Measurements from ENCODE around the gene FAM53A. TPM values are rescaled to one million over a fixed set of nuclear protein-coding genes. Genes with fewer than 3 reads are reported as not detected.

The FAM53A gene
- total and polyA plus RNA-seq, 2 of the 4 experiments (the other 2 are of a cell fraction), result 2.0 to 3.1 TPM

DNA sequence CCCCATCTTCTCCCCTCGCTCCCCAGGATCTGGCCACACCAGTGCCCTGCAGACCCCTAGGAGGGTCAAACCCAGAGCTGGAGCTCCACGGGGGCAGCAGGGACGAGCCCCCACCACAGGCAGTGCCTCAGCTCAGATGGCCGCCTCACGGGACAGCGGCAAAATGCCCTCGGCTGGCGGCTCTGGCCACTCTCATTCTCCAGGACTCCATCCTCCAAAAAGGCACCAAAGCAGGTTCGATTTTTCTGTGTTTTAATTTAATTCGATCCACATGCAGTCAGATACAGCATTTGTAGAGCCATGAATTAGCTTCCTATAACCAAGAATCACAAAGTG is 8.3 kb downstream of the FAM53A start:
- no peak overlapping the region for H2AK5ac ChIP-seq (ENCODE audit: low read depth, low read length)
- H3K18ac ChIP-seq (ENCODE audit: low read depth, low read length), result no peak overlapping the region
- DNase-seq, result no peak
- no peak overlapping the region for H3K9ac ChIP-seq (ENCODE audit: low read depth, low read length)
- H4K8ac ChIP-seq (ENCODE audit: low read depth in 2 of 2, low read length in 2 of 2), result no peak overlapping the region
- in situ Hi-C loops (cut with MboI; ENCODE audit: low sequenced_read_pairs), result no loop called here
- no peak overlapping the region for H3K56ac ChIP-seq (ENCODE audit: extremely low read depth, insufficient read depth, low read length)
- H3K4me3 ChIP-seq (ENCODE audit: insufficient read depth, low read depth, low read length), result no peak overlapping the region
- H3K23ac ChIP-seq (ENCODE audit: low read depth, low read length), result no peak overlapping the region
- H2BK20ac ChIP-seq (ENCODE audit: low read depth, low read length), result no peak overlapping the region
- H2BK120ac ChIP-seq (ENCODE audit: low read depth, low read length), result no peak overlapping the region
- no peaks in the 10 kb centered on the region for H3K9me1 ChIP-seq (ENCODE audit: insufficient read depth, low read length)
- H3K27ac ChIP-seq (ENCODE audit: insufficient read depth, low read length), result no peak overlapping the region
- BruUV-seq (replicated peaks), result no TSS peak
- no peaks in the 10 kb centered on the region for H4K20me1 ChIP-seq (ENCODE audit: insufficient read depth, low read length)
- TF ChIP-seq CEBPB (IDR thresholded peaks at IDR 0.05; ENCODE audit: low read depth, low read length) (no peak), CTCF (conservative IDR thresholded peaks at IDR 0.05; ENCODE audit: low read depth, low read length) (no peak), MAFK (IDR thresholded peaks at IDR 0.05; ENCODE audit: low read depth, low read length) (no peak), FOS (IDR thresholded peaks at IDR 0.05; ENCODE audit: low read depth, low read length) (no peak), RAD21 (IDR thresholded peaks at IDR 0.05; ENCODE audit: low read length) (no peak), MXI1 (IDR thresholded peaks at IDR 0.05; ENCODE audit: borderline replicate concordance, low read depth, low read length) (no peak), SMC3 (IDR thresholded peaks at IDR 0.05; ENCODE audit: low read depth, low read length) (no peak), POLR2A (IDR thresholded peaks at IDR 0.05; ENCODE audit: low read depth, low read length) (no peak), CHD1 (IDR thresholded peaks at IDR 0.05; ENCODE audit: low read depth, low read length) (no peak), RCOR1 (IDR thresholded peaks at IDR 0.05; ENCODE audit: insufficient replicate concordance, low read length) (no peak), MAZ (IDR thresholded peaks at IDR 0.05; ENCODE audit: borderline replicate concordance, low read depth, low read length) (no peak), NFE2L2 (IDR thresholded peaks at IDR 0.05; ENCODE audit: low read depth, low read length) (no peak), BHLHE40 (IDR thresholded peaks at IDR 0.05; ENCODE audit: low read depth, low read length) (no peak)
- TF ChIP-seq, protein P1, sequence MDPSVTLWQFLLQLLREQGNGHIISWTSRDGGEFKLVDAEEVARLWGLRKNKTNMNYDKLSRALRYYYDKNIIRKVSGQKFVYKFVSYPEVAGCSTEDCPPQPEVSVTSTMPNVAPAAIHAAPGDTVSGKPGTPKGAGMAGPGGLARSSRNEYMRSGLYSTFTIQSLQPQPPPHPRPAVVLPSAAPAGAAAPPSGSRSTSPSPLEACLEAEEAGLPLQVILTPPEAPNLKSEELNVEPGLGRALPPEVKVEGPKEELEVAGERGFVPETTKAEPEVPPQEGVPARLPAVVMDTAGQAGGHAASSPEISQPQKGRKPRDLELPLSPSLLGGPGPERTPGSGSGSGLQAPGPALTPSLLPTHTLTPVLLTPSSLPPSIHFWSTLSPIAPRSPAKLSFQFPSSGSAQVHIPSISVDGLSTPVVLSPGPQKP (IDR thresholded peaks at IDR 0.05; ENCODE audit: borderline replicate concordance, low read depth, low read length), result no peak
- TF ChIP-seq, protein P2, sequence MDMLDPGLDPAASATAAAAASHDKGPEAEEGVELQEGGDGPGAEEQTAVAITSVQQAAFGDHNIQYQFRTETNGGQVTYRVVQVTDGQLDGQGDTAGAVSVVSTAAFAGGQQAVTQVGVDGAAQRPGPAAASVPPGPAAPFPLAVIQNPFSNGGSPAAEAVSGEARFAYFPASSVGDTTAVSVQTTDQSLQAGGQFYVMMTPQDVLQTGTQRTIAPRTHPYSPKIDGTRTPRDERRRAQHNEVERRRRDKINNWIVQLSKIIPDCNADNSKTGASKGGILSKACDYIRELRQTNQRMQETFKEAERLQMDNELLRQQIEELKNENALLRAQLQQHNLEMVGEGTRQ (IDR thresholded peaks at IDR 0.05; ENCODE audit: low read depth, low read length), result no peak
- dilution Hi-C loops (cut with HindIII; ENCODE audit: low sequenced_read_pairs, unreplicated experiment), result no loop called here
- H2AK9ac ChIP-seq (replicated peaks; ENCODE audit: low read depth, low read length, poor library complexity), result no peak overlapping the region
- 80% methylated on average over 1 of the region's 10 CpGs; no CpG with 5 or more reads in 1 of the 2 experiments for WGBS, 2 experiments (ENCODE audit: extremely low coverage in 2 of 2, insufficient read length in 1 of 2)
- ATAC-seq (ENCODE audit: low read depth), result no peak
- H3K4me1 ChIP-seq (ENCODE audit: control insufficient read depth, insufficient read depth, low read length), result no peaks in the 10 kb centered on the region
- POLR2A ChIA-PET (ENCODE audit: unreplicated experiment), result no interaction called here
- no peaks in the 10 kb centered on the region for H3K36me3 ChIP-seq (ENCODE audit: control insufficient read depth, insufficient read depth, low read length)
- H3K14ac ChIP-seq (replicated peaks; ENCODE audit: low read depth, low read length), result no peak overlapping the region
- H3K4ac ChIP-seq (ENCODE audit: low read depth, low read length), result no peak overlapping the region
- H2BK5ac ChIP-seq (ENCODE audit: low read depth, low read length, poor library complexity, severe bottlenecking), result no peak overlapping the region
- no peak overlapping the region for H3K4me2 ChIP-seq (ENCODE audit: low read depth, low read length)
- no peak overlapping the region for H2BK15ac ChIP-seq (ENCODE audit: low read depth, low read length)
- H4K5ac ChIP-seq (ENCODE audit: low read depth, low read length), result no peak overlapping the region
- no peak overlapping the region for H4K91ac ChIP-seq (ENCODE audit: insufficient read depth, low read depth, low read length)
- H3K79me1 ChIP-seq (ENCODE audit: low read depth in 1 of 2, low read length in 2 of 2), result no peaks in the 10 kb centered on the region
- H3K27me3 ChIP-seq (ENCODE audit: control insufficient read depth, insufficient read depth, low read length), result no peaks in the 10 kb centered on the region
- H3K9me3 ChIP-seq (ENCODE audit: control insufficient read depth, insufficient read depth, low read length), result no peaks in the 10 kb centered on the region
- CTCF ChIA-PET, result no interaction called here
- H2AFZ ChIP-seq (replicated peaks; ENCODE audit: low read length, poor library complexity), result no peak overlapping the region
- intact Hi-C loops (cut with micrococcal nuclease), result no loop called here
